ENCODE measurements around the gene CD200. TPM values are rescaled to one million over a fixed set of nuclear protein-coding genes. Genes with fewer than 3 reads are reported as not detected.

The CD200 gene
- total RNA-seq, 1 experiment from 2014 or later = 46.8 TPM

GRCh38 chr3:112307557-112307956, 25.4 kb upstream of the CD200 start (continued):
- TF ChIP-seq AR (CRISPR knock-in tag; IDR thresholded peaks at IDR 0.05) (no peak), CREB1 (CRISPR knock-in tag; IDR thresholded peaks at IDR 0.05) (no peak), SOX15 (CRISPR knock-in tag; IDR thresholded peaks at IDR 0.05) (no peak), NFATC4 (CRISPR knock-in tag; IDR thresholded peaks at IDR 0.05) (no peak), ZNF232 (CRISPR knock-in tag; IDR thresholded peaks at IDR 0.05) (no peak), E2F1 (CRISPR knock-in tag; IDR thresholded peaks at IDR 0.05) (no peak)
- TF ChIP-seq, protein P1, sequence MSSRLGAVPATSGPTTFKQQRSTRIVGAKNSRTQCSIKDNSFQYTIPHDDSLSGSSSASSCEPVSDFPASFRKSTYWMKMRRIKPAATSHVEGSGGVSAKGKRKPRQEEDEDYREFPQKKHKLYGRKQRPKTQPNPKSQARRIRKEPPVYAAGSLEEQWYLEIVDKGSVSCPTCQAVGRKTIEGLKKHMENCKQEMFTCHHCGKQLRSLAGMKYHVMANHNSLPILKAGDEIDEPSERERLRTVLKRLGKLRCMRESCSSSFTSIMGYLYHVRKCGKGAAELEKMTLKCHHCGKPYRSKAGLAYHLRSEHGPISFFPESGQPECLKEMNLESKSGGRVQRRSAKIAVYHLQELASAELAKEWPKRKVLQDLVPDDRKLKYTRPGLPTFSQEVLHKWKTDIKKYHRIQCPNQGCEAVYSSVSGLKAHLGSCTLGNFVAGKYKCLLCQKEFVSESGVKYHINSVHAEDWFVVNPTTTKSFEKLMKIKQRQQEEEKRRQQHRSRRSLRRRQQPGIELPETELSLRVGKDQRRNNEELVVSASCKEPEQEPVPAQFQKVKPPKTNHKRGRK (CRISPR knock-in tag; IDR thresholded peaks at IDR 0.05; ENCODE audit: borderline replicate concordance) = no peak
- TF ChIP-seq, protein P2, sequence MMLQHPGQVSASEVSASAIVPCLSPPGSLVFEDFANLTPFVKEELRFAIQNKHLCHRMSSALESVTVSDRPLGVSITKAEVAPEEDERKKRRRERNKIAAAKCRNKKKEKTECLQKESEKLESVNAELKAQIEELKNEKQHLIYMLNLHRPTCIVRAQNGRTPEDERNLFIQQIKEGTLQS (CRISPR knock-in tag; conservative IDR thresholded peaks at IDR 0.05) = no peak

- no peak for DNase-seq (ENCODE audit: low spot score)
- no peaks in the 10 kb centered on the region for H3K9me3 Mint-ChIP-seq
- no peak overlapping the region for H3K4me3 Mint-ChIP-seq
- CTCF ChIA-PET = interaction anchor here (0.6 to 1.3 kb wide), 3 partner anchors 11 to 129 kb away, joined by 3 to 9 read pairs (median 3); partner anchors contain the start of gene SLC9C1
- peak; percentile 29; the same call in 1 of the 2 replicates for ATAC-seq
- H3K36me3 Mint-ChIP-seq = peaks cover 4% of the 10 kb centered on the region; the same call in 1 of the 2 replicates
- no peaks in the 10 kb centered on the region for H3K27me3 Mint-ChIP-seq (ENCODE audit: low read depth)
- peak overlapping the region; percentile 50; the same call in 1 of the 2 replicates for H3K27ac Mint-ChIP-seq
- POLR2A ChIA-PET = interaction anchor here (1.2 kb wide), 1 partner anchor 14 kb away, joined by 4 read pairs; no protein-coding TSS in a partner anchor
- no peak for TF ChIP-seq CBFB (CRISPR knock-in tag; IDR thresholded peaks at IDR 0.05; ENCODE audit: low read depth)
- TF ChIP-seq, protein P3, sequence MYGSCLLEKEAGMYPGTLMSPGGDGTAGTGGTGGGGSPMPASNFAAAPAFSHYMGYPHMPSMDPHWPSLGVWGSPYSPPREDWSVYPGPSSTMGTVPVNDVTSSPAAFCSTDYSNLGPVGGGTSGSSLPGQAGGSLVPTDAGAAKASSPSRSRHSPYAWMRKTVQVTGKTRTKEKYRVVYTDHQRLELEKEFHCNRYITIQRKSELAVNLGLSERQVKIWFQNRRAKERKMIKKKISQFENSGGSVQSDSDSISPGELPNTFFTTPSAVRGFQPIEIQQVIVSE (CRISPR knock-in tag; IDR thresholded peaks at IDR 0.05; ENCODE audit: borderline replicate concordance) = no peak
- TF ChIP-seq OVOL2 (CRISPR knock-in tag; IDR thresholded peaks at IDR 0.05; ENCODE audit: borderline replicate concordance) = no peak
- TF ChIP-seq, protein P4, sequence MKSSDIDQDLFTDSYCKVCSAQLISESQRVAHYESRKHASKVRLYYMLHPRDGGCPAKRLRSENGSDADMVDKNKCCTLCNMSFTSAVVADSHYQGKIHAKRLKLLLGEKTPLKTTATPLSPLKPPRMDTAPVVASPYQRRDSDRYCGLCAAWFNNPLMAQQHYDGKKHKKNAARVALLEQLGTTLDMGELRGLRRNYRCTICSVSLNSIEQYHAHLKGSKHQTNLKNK (CRISPR knock-in tag; IDR thresholded peaks at IDR 0.05) = no peak
- no peak for TF ChIP-seq SMAD3 (CRISPR knock-in tag; IDR thresholded peaks at IDR 0.05; ENCODE audit: borderline replicate concordance)
- no peak for TF ChIP-seq IRF2 (CRISPR knock-in tag; IDR thresholded peaks at IDR 0.05; ENCODE audit: borderline replicate concordance, low read depth)
- TF ChIP-seq TP53 (CRISPR knock-in tag; IDR thresholded peaks at IDR 0.05) = no peak
- TF ChIP-seq ATF1 (CRISPR knock-in tag; IDR thresholded peaks at IDR 0.05) = no peak
- TF ChIP-seq, protein P5, sequence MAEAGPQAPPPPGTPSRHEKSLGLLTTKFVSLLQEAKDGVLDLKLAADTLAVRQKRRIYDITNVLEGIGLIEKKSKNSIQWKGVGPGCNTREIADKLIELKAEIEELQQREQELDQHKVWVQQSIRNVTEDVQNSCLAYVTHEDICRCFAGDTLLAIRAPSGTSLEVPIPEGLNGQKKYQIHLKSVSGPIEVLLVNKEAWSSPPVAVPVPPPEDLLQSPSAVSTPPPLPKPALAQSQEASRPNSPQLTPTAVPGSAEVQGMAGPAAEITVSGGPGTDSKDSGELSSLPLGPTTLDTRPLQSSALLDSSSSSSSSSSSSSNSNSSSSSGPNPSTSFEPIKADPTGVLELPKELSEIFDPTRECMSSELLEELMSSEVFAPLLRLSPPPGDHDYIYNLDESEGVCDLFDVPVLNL (CRISPR knock-in tag; IDR thresholded peaks at IDR 0.05; ENCODE audit: borderline replicate concordance, low read depth) = no peak
- no peak for TF ChIP-seq RELA (CRISPR knock-in tag; IDR thresholded peaks at IDR 0.05; ENCODE audit: borderline replicate concordance)
- H3K4me1 Mint-ChIP-seq = peaks cover 30% of the 10 kb centered on the region
Measured at GRCh38 chr3:112308151-112308911, 24.6 kb upstream of the CD200 start.

Data from WTC11 (cell line).